CD4-positive, CD25-positive, alpha-beta regulatory T cell (primary cell): Measurements from ENCODE around the gene YAF2. TPM values are rescaled to one million over a fixed set of nuclear protein-coding genes. Genes with fewer than 3 reads are reported as not detected.

Experiments
- ATAC-seq, 2 donors: fragments of 150-1000 bp; cut with Tn5 transposase; one replicate each; pipeline ENCODE4 v1.10.0; 2021; ENCODE audit warnings: low read depth in 2 of 2, moderate number of reproducible peaks in 2 of 2, moderate library complexity in 1 of 2
- DNase-seq, 3 donors: peaks; one replicate each; pipeline versions ENCODE4 v3.0.0 to v3.0.0-alpha.2; 2012 to 2022; ENCODE audit warnings: mixed read lengths in 1 of 3
- H3K27ac ChIP-seq: one replicate; pipeline ENCODE4 v1.7.0; 2013; ENCODE audit warnings: mild to moderate bottlenecking, low read length; ENCODE audit not compliant: insufficient read depth, poor library complexity, severe bottlenecking
- H3K27me3 ChIP-seq: one replicate; pipeline ENCODE4 v1.7.0; 2013; ENCODE audit warnings: low read length; ENCODE audit not compliant: control insufficient read depth, insufficient read depth
- H3K36me3 ChIP-seq: one replicate; pipeline ENCODE4 v1.7.0; 2013; ENCODE audit warnings: mild to moderate bottlenecking, low read length, moderate library complexity; ENCODE audit not compliant: control insufficient read depth, insufficient read depth
- H3K4me1 ChIP-seq: 2 replicates; pipeline ENCODE4 v1.7.0; 2013; ENCODE audit warnings: mild to moderate bottlenecking, low read length; ENCODE audit not compliant: insufficient read depth, control insufficient read depth, poor library complexity, severe bottlenecking
- H3K4me3 ChIP-seq: one replicate; pipeline ENCODE4 v1.7.0; 2013; ENCODE audit warnings: low read depth, mild to moderate bottlenecking, low read length, moderate library complexity
- H3K9me3 ChIP-seq, 2 experiments: 1 replicate in 1 of 2; 2 replicates in 1 of 2; pipeline ENCODE4 v1.7.0; 2013; ENCODE audit warnings: low read length in 2 of 2, mild to moderate bottlenecking in 1 of 2, moderate library complexity in 1 of 2; ENCODE audit not compliant: control insufficient read depth in 2 of 2
- H3K27ac Mint-ChIP-seq, 3 donors: one replicate each; pipeline ENCODE4 v1.8.0; 2020 to 2022; ENCODE audit warnings: mild to moderate bottlenecking in 3 of 3, mixed read lengths in 3 of 3, moderate library complexity in 2 of 3
- H3K27me3 Mint-ChIP-seq: one replicate; pipeline ENCODE4 v1.8.0; 2022; ENCODE audit warnings: mild to moderate bottlenecking, mixed read lengths
- H3K36me3 Mint-ChIP-seq: one replicate; pipeline ENCODE4 v1.8.0; 2020; ENCODE audit warnings: mixed read lengths
- H3K4me1 Mint-ChIP-seq, 4 donors: one replicate each; pipeline ENCODE4 v1.8.0; 2020 to 2022; ENCODE audit warnings: mixed read lengths in 4 of 4, mild to moderate bottlenecking in 1 of 4
- H3K4me3 Mint-ChIP-seq, 4 donors: one replicate each; pipeline ENCODE4 v1.8.0; 2020 to 2022; ENCODE audit warnings: mild to moderate bottlenecking in 4 of 4, mixed read lengths in 4 of 4, moderate library complexity in 3 of 4
- H3K9me3 Mint-ChIP-seq, 7 donors: one replicate each; pipeline ENCODE4 v1.8.0; 2020 to 2022; ENCODE audit warnings: mixed read lengths in 7 of 7, mild to moderate bottlenecking in 3 of 7, moderate library complexity in 2 of 7
- polyA plus RNA-seq, 4 donors: library from polyadenylated mRNA; unstranded; fragments of 300-500 nt; fragmentation: Illumina TruSeq; gene quantifications; one replicate each; pipeline ENCODE4 v1.2.3, GENCODE V29; 2021
- total RNA-seq: library from RNA; stranded (reverse); gene quantifications from one replicate; pipeline ENCODE4 v1.2.3, GENCODE V29; 2022

YAF2 gene
- total and polyA plus RNA-seq, 5 donors from 2014 or later: 14.4 to 73.3 (median 21.1) TPM

DNA sequence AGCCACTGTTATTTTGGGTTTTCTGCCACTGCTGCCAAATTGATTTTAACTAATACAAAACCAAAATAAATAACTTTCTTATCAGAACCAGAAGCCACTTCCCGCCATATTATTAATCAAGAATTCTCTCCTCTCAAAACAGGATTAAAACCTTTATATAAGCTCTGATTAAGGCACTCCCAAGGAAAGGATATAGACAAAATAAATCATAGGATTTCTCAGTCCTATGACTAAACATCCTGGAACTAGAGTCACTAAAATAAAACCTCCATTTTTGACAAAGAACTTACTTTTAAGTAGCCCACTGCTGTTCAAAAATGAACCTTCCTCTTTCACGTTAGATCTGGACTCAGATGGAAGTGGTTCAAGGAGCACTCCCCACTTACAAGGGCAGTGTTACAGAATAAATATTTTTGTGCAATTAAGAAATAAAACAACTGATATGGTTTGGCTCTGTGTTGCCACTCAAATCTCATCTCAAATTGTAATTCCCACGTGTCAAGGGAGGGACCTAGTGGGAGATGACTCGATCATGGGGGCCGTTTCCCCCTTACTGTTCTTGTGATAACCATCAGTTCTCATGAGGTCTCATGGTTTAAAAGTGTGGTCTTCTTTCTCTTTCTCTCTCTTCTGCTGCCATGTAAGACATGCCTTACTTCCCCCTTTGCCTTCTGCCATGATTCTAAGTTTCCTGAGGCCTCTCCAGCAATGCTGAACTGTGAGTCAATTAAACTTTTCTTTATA lies 119.7 kb downstream of the YAF2 start:
- H3K36me3 ChIP-seq: peaks cover 12% of the 10 kb centered on the region
- no peak overlapping the region for H3K27ac ChIP-seq
- H3K36me3 Mint-ChIP-seq: peaks cover 26% of the 10 kb centered on the region
- peaks cover 2 to 21% (median 16%) of the 10 kb centered on the region in 4 donors for H3K4me1 Mint-ChIP-seq
- H3K4me3 Mint-ChIP-seq: no peak overlapping the region
- no peaks in the 10 kb centered on the region for H3K4me1 ChIP-seq
- peak overlapping the region in 2 of 3 donors; percentile 3 to 64 for H3K27ac Mint-ChIP-seq
- no peak overlapping the region for H3K4me3 ChIP-seq
- DNase-seq (no peak), ATAC-seq (no peak)
- H3K9me3 Mint-ChIP-seq: peaks cover 0 to 6% (median 2%) of the 10 kb centered on the region in 7 donors
- H3K27me3 Mint-ChIP-seq: no peaks in the 10 kb centered on the region
- no peaks in the 10 kb centered on the region for H3K27me3 ChIP-seq
- no peaks in the 10 kb centered on the region for H3K9me3 ChIP-seq

DNA sequence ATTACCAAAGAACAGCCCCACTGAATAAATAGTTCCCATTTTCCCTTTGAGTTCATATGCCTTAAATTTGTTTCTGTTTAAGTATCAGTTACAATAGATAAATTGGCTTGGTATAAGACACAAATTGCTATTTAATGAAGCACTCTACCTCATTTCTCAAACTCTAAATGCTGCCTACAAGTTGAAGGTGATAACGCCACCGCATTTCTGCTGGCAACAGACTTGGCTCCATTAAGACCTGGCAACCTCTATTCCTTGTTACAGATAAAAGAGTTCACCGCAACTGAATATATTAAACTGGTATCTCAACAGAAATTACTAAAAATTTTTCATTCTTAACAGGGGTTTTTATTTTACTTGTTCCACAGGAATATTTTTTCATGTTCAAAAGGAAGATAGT lies 129.0 kb downstream of the YAF2 start:
- Histone ChIP-seq H3K27me3 (no peaks in the 10 kb centered on the region), H3K27ac (no peak overlapping the region), H3K36me3 (peaks cover 4% of the 10 kb centered on the region), H3K4me3 (no peak overlapping the region), H3K4me1 (no peaks in the 10 kb centered on the region), H3K9me3 (no peaks in the 10 kb centered on the region)
- Mint-ChIP-seq H3K4me3 (no peak overlapping the region), H3K9me3 (peaks cover 0 to 8% (median 2%) of the 10 kb centered on the region in 7 donors), H3K36me3 (peaks cover 30% of the 10 kb centered on the region), H3K27me3 (no peaks in the 10 kb centered on the region), H3K27ac (peak overlapping the region in 1 of 3 donors; percentile 72), H3K4me1 (peaks cover 0 to 17% (median 8%) of the 10 kb centered on the region in 4 donors)
- ATAC-seq (no peak), DNase-seq (no peak)

Other genes starting within 250 kb of the YAF2 start
- gene GXYLT1, start 93.4 kb downstream of the YAF2 start, total RNA-seq: 14.9 TPM
- 1 to 10 TPM; 3.4 to 5.2 (median 3.7) TPM for gene GXYLT1, start 93.4 kb downstream of the YAF2 start, polyA plus RNA-seq
- gene ZCRB1, start 87.8 kb upstream of the YAF2 start, total RNA-seq: 36.7 TPM
- gene ZCRB1, start 87.8 kb upstream of the YAF2 start, polyA plus RNA-seq: 100 to 1,000 TPM in 1 of 4 donors, 10 to 100 TPM in 3; 81.8 to 150 (median 88.0) TPM
- 102 TPM for gene PPHLN1, start 87.9 kb upstream of the YAF2 start, total RNA-seq
- 100 to 1,000 TPM; 158 to 186 (median 182) TPM for gene PPHLN1, start 87.9 kb upstream of the YAF2 start, polyA plus RNA-seq